ENCODE measurements around the gene PCDH19.

The PCDH19 gene

DNA sequence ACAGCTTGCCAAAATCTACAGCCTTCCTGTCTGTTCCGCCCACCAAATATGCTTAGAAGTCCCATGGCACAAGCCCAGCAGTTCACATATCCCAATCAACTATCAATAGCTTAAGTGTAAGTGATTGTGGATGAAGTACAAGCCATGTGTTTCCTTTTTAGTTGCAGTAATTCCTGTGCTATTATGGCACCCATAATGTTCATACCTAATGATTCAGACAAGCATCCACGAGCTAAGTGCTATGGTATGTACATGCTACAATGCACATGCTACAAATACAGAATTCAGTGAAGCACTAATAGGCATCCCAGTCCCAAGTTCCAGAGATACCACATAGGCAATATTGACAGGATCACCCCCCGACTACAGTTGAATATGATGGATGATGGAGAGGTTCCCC is 94.5 kb downstream of the PCDH19 start:
- no peak for FAIRE-seq
- DNase-seq (ENCODE audit: low spot score): no peak

DNA sequence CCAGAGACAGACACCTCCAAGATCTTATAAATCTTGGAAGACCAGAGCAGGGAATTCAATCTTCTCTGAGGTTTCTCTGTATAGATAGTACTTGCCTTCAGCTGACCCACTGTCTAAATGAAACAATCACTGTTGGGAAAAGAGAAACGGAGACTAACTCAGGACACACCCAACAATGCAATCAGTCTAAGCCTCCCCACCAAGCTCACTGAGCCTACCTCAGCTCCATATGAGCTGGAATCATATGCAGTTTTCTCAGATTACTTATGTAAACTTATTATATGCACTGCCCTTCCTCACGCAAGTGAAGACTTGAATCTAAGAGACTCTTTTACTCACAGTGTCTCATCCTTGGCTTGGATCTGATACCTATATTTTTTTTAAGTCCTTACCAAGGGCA is 110.5 kb downstream of the PCDH19 start:
- DNase-seq (ENCODE audit: low spot score) (no peak), FAIRE-seq (no peak)

DNA sequence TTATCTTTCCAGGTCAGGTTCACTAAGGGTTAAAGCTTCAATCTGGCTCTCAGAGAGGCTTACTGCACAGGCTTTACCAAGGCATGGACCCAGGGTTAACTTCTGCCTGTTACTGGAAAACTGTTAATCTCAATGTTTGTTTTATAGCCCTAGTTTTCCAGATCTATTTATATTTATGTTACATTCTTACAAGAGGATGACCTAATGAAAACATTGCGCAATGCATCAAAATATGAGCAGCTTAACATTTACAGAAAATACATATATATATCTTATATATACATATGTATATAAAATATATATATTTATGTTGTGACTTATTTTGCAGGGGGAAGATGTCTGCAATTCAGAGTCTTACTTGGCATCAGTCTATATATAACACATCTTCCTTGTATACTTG is 112.3 kb downstream of the PCDH19 start:
- FAIRE-seq (no peak), DNase-seq (ENCODE audit: low spot score) (no peak)

DNA sequence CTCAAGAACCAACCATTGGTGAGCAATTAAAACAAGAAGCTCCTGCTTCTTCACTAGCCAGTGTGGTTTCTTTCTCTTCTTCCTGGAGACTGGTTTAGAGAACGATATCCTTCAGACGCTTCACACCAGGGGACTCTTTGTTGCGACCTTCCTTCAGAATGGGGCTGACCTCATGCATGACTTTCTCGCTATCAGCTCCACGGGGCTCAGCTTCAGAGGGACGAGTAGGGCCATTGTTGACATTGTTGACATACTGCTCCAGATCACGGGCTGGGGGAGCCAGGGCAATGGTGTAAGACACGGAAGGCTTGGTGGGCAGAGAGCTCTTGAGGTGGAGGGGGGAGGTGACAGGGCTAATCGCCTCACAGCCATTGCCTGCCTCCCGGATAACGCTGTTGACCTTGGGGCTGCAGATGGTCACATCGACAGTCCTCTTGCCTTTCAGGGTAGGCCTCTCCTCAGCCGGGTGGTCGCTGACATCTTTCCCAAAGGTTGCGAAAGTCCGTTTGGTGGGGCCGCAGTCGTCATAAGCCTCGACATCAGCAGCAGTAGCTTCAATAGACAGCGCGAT is 113.8 kb downstream of the PCDH19 start:
- FAIRE-seq (no peak), DNase-seq (ENCODE audit: low spot score) (no peak)

DNA sequence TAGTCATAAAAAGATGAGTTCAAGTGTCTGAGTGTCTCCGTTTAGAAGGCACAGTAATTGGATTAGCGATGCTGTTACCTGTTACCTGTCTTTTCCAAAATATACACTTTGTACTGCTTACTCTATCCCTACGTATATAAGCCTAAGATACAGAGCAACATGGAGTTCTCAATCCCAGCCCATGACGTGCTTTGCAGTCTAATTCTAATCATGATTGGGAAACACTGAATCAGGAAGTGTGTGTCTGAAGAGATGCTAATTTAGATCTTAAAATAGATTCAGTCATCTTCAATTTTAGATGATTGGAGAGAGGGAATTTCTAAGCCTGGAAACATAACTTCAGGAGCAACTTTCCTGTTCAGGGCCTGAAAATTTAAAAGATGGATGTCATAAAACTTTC is 115.1 kb downstream of the PCDH19 start:
- no peak for DNase-seq (ENCODE audit: low spot score)
- no peak for FAIRE-seq

DNA sequence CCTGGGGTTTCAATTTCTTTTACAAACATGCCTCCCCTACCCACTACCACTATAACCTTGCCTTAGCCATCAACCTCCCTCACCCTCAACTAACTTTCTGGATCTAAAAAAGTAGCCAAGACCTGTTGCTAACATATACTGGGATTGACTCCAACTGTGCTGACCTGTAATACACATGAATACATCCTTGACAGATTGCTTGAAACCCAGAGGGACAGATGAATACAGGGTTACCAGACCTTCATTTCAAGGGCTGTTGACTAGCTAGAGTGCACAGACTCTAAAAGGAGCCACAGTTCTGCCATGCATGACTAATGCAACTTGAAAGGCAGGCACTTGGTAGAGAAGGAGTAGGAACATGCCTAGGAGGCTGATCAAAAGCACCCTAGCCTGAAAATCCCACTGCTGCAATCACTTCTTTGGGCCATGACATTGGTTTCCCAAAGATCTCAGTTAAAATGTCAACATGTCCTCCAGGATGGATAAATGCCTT is 121.0 kb downstream of the PCDH19 start:
- DNase-seq (ENCODE audit: low spot score) (no peak), FAIRE-seq (no peak)

DNA sequence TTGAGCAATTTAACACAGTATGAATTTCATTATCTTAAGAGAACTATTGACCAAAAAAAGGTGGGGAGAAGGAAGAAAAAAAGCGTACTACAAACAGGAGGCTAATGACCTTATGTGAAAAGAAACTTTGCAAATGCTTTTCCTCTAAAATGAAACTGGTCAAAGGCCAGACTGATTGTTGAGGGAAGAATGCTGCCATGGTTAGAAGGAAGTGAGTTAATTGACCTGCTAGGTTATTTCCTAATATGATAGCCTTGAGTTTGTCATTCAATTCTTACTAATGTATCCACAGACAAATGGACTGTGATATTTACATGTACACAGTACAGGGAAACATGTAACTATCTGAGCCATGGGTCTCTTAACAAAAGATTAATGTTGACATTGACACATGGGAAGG is 132.8 kb downstream of the PCDH19 start:
- no peak for DNase-seq (ENCODE audit: low spot score)
- FAIRE-seq: no peak

DNA sequence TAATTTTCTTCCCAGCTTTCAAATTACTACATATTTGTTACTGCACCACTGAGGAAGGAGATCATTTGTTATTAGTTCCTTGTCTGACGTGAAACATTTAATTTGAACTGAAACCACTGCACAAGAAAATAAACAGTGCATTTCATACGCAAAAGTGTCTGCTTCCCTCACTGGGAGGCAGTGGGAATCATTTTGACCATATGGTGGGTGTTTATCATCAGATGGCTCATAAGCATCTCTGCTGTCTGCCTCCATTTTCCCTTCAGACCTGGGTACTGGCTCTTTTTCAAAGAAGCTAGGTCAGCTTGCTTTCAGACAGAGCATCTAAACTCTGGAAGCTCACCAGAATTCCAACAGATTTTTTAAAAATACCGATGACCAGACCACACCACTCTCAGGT is 135.2 kb downstream of the PCDH19 start:
- DNase-seq (ENCODE audit: low spot score) (no peak), FAIRE-seq (no peak)

DNA sequence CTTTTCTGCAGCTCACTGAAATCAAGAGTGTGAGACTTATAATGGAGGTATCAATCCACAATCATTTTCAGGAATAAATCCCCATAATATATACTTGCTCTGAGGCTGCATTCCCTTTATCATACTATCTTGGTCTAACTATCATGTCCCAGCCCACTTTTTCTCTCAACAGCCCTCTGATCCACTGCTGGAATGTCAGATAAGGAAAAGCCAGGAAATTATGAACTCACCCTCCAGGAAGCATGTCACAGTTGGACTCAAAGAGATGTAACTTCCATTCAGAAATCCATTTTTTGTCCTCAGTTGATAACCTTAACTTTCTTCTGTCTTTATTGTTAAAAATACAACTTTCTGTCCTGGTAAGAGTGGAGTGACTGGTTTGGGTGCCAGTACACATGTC is 144.9 kb downstream of the PCDH19 start:
- no peak for FAIRE-seq
- no peak for DNase-seq (ENCODE audit: low spot score)

DNA sequence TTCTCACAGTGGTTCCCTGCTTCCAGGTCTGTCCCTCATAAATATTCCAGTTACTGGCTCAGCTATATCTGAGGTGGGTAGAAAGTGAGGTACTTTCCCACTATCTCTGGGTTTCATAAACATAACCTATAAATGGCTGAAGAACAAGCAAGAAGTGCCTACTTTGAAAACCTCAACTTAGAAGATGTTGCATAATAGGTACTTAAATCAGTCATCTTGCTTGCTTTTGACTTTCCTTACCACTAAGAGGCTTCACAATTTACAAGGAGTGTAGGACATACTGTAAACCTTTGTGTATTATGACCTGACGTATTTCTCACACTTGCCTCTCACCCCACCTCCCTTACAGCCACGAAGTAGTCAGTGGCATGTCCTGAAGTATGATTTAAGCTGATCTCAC is 145.9 kb downstream of the PCDH19 start:
- no peak for FAIRE-seq
- DNase-seq (ENCODE audit: low spot score): no peak

DNA sequence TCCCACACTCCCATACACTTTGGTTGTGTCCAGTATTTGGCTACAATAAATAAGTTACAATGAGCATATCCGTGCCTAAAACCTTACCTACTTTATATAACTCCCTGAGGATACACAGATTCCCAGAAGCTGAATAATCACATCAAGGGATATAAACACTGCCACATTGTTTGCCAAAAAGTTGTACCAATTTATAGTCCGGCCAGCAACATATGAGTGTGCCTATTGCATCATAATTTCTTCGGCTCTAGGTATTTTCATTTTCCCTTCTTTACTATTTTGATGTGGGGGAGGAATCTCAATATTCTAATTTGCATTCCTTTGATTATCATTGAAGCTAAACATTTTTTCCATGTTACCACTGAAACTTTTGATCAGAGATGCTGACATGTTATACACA is 146.4 kb downstream of the PCDH19 start:
- no peak for FAIRE-seq
- no peak for DNase-seq (ENCODE audit: low spot score)

DNA sequence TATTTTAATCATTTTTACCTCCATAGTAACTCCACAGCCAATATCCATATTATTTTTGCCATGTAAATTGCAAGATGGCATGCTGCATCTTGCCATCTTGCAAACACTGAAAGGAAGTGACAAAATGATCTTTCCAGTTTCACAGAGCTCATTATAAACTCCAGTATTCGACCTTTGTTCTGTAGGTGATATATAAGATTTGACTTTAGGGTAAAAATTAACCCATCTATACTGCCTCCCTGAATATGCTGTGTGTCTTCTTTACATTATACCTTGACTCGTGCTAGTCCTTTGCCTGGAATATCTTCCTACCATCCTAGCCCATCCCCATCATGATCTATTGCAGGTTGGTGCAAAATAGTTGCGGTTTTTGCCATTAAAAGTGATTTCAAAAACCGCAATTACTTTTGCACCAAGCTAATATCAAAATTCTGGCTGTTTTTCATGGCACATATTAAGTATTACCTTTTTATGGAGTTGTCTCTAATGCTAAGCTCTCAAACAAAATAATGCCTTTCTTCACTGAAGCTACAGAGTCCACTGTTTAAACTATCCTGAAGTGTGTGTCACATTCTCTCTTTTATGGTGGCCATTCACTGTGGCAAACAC is 161.1 kb downstream of the PCDH19 start:
- no peak for DNase-seq (ENCODE audit: low spot score)
- FAIRE-seq: no peak

DNA sequence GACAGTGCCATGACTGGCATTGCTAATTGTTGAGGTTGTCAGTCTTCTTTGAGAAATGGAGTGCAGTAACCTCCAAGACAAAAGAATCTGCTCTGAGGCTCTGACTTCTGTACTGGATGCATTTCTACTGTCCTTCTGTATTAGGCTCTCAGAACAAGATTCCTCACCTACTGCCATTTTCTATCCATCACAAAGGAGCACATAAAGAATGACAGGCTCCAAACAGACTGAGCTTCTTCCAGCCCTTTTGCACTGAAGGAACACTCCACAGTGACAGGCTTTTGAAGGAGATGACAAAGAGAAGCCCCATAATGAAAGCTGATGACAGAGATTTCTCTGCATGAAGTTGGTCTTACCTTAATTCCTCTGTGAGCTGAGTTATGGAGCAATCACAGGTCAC is 162.2 kb downstream of the PCDH19 start:
- DNase-seq (ENCODE audit: low spot score) (no peak), FAIRE-seq (no peak)

DNA sequence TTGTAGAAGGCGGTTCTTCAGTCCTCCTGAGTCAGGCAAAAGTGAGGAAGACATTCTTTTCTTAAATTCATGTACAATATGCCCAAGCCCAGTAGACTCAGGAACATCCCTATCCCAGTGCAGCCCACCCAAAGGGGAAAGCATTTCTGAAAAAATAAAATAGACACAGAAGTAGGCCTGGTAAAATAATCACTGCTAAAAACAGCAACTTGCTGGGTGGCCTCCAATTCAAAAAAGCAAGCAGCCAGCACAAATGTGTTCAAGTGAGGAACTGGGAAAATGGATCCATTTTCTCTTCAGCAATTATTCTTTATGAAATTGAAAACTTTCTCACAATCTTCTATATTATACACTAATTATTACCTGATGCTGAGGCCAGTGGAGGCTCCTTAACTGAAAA is 165.4 kb downstream of the PCDH19 start:
- no peak for FAIRE-seq
- DNase-seq (ENCODE audit: low spot score): no peak

Measured in RCC 7860 (cell line).